ENCODE results near the gene DENND1A. TPM values are rescaled to one million over a fixed set of nuclear protein-coding genes. Genes with fewer than 3 reads are reported as not detected.

The DENND1A gene
- total RNA-seq, 1 donor: 35.6 TPM

- no peaks in the 10 kb centered on the region for H3K27me3 ChIP-seq (ENCODE audit: insufficient read depth, low read length)
- H3K9me3 ChIP-seq (ENCODE audit: low read depth, low read length): peaks cover 3% of the 10 kb centered on the region
- H3K4me3 ChIP-seq (ENCODE audit: low read length): no peak overlapping the region
- peaks cover 19% of the 10 kb centered on the region for H3K4me1 ChIP-seq (ENCODE audit: insufficient read depth, low read length)
Observed at GRCh38 chr9:123657941-123658340, 272.0 kb downstream of the DENND1A start.

- no peak overlapping the region for H3K4me3 ChIP-seq (ENCODE audit: low read length)
- H3K27me3 ChIP-seq (ENCODE audit: insufficient read depth, low read length): no peaks in the 10 kb centered on the region
- peaks cover 19% of the 10 kb centered on the region for H3K4me1 ChIP-seq (ENCODE audit: insufficient read depth, low read length)
- H3K9me3 ChIP-seq (ENCODE audit: low read depth, low read length): no peaks in the 10 kb centered on the region
Observed at GRCh38 chr9:123657099-123657498, 272.8 kb downstream of the DENND1A start.

- Histone ChIP-seq H3K4me1 (ENCODE audit: insufficient read depth, low read length) (peaks cover 19% of the 10 kb centered on the region), H3K4me3 (ENCODE audit: low read length) (no peak overlapping the region), H3K27me3 (ENCODE audit: insufficient read depth, low read length) (no peaks in the 10 kb centered on the region), H3K9me3 (ENCODE audit: low read depth, low read length) (no peaks in the 10 kb centered on the region)
Observed at GRCh38 chr9:123656565-123656964, 273.4 kb downstream of the DENND1A start.

- Histone ChIP-seq H3K4me3 (ENCODE audit: low read length) (no peak overlapping the region), H3K9me3 (ENCODE audit: low read depth, low read length) (no peaks in the 10 kb centered on the region), H3K27me3 (ENCODE audit: insufficient read depth, low read length) (no peaks in the 10 kb centered on the region), H3K4me1 (ENCODE audit: insufficient read depth, low read length) (peaks cover 16% of the 10 kb centered on the region)
Observed at GRCh38 chr9:123655681-123656423, 274.1 kb downstream of the DENND1A start.

GRCh38 chr9:123654994-123655637 lies 274.8 kb downstream of the DENND1A start:
- no peaks in the 10 kb centered on the region for H3K27me3 ChIP-seq (ENCODE audit: insufficient read depth, low read length)
- H3K4me3 ChIP-seq (ENCODE audit: low read length): no peak overlapping the region
- H3K9me3 ChIP-seq (ENCODE audit: low read depth, low read length): no peaks in the 10 kb centered on the region
- peaks cover 12% of the 10 kb centered on the region for H3K4me1 ChIP-seq (ENCODE audit: insufficient read depth, low read length)

GRCh38 chr9:123654218-123654993 lies 275.5 kb downstream of the DENND1A start:
- Histone ChIP-seq H3K4me1 (ENCODE audit: insufficient read depth, low read length) (peaks cover 6% of the 10 kb centered on the region), H3K9me3 (ENCODE audit: low read depth, low read length) (no peaks in the 10 kb centered on the region), H3K27me3 (ENCODE audit: insufficient read depth, low read length) (no peaks in the 10 kb centered on the region), H3K4me3 (ENCODE audit: low read length) (no peak overlapping the region)

GRCh38 chr9:123652416-123652815 lies 277.5 kb downstream of the DENND1A start:
- Histone ChIP-seq H3K27me3 (ENCODE audit: insufficient read depth, low read length) (no peaks in the 10 kb centered on the region), H3K4me1 (ENCODE audit: insufficient read depth, low read length) (no peaks in the 10 kb centered on the region), H3K4me3 (ENCODE audit: low read length) (no peak overlapping the region), H3K9me3 (ENCODE audit: low read depth, low read length) (no peaks in the 10 kb centered on the region)

- Histone ChIP-seq H3K4me1 (ENCODE audit: insufficient read depth, low read length) (no peaks in the 10 kb centered on the region), H3K9me3 (ENCODE audit: low read depth, low read length) (no peaks in the 10 kb centered on the region), H3K4me3 (ENCODE audit: low read length) (no peak overlapping the region), H3K27me3 (ENCODE audit: insufficient read depth, low read length) (no peaks in the 10 kb centered on the region)
Observed at GRCh38 chr9:123651871-123652270, 278.1 kb downstream of the DENND1A start.

- no peaks in the 10 kb centered on the region for H3K4me1 ChIP-seq (ENCODE audit: insufficient read depth, low read length)
- H3K27me3 ChIP-seq (ENCODE audit: insufficient read depth, low read length): no peaks in the 10 kb centered on the region
- H3K9me3 ChIP-seq (ENCODE audit: low read depth, low read length): no peaks in the 10 kb centered on the region
- H3K4me3 ChIP-seq (ENCODE audit: low read length): no peak overlapping the region
Observed at GRCh38 chr9:123651273-123651672, 278.7 kb downstream of the DENND1A start.

GRCh38 chr9:123649909-123650308 lies 280.0 kb downstream of the DENND1A start:
- no peaks in the 10 kb centered on the region for H3K4me1 ChIP-seq (ENCODE audit: insufficient read depth, low read length)
- no peak overlapping the region for H3K4me3 ChIP-seq (ENCODE audit: low read length)
- no peaks in the 10 kb centered on the region for H3K27me3 ChIP-seq (ENCODE audit: insufficient read depth, low read length)
- H3K9me3 ChIP-seq (ENCODE audit: low read depth, low read length): no peaks in the 10 kb centered on the region

GRCh38 chr9:123647145-123647544 lies 282.8 kb downstream of the DENND1A start:
- no peaks in the 10 kb centered on the region for H3K4me1 ChIP-seq (ENCODE audit: insufficient read depth, low read length)
- H3K4me3 ChIP-seq (ENCODE audit: low read length): no peak overlapping the region
- H3K9me3 ChIP-seq (ENCODE audit: low read depth, low read length): no peaks in the 10 kb centered on the region
- H3K27me3 ChIP-seq (ENCODE audit: insufficient read depth, low read length): no peaks in the 10 kb centered on the region

GRCh38 chr9:123645762-123646161 lies 284.2 kb downstream of the DENND1A start:
- Histone ChIP-seq H3K4me3 (ENCODE audit: low read length) (no peak overlapping the region), H3K4me1 (ENCODE audit: insufficient read depth, low read length) (peaks cover under 1% of the 10 kb centered on the region), H3K9me3 (ENCODE audit: low read depth, low read length) (no peaks in the 10 kb centered on the region), H3K27me3 (ENCODE audit: insufficient read depth, low read length) (no peaks in the 10 kb centered on the region)

- Histone ChIP-seq H3K27me3 (ENCODE audit: insufficient read depth, low read length) (no peaks in the 10 kb centered on the region), H3K9me3 (ENCODE audit: low read depth, low read length) (no peaks in the 10 kb centered on the region)
Observed at GRCh38 chr9:123645126-123645525, 284.8 kb downstream of the DENND1A start.

GRCh38 chr9:123643518-123643917 lies 286.4 kb downstream of the DENND1A start:
- Histone ChIP-seq H3K27me3 (ENCODE audit: insufficient read depth, low read length) (no peaks in the 10 kb centered on the region), H3K9me3 (ENCODE audit: low read depth, low read length) (no peaks in the 10 kb centered on the region), H3K4me1 (ENCODE audit: insufficient read depth, low read length) (peaks cover 8% of the 10 kb centered on the region), H3K4me3 (ENCODE audit: low read length) (no peak overlapping the region)

More at GRCh38 chr9:123645126-123645525, 284.8 kb downstream of the DENND1A start:
- Histone ChIP-seq H3K4me3 (ENCODE audit: low read length) (no peak overlapping the region), H3K4me1 (ENCODE audit: insufficient read depth, low read length) (peaks cover 6% of the 10 kb centered on the region)
